ENCODE measurements around the gene C3orf52. TPM values are rescaled to one million over a fixed set of nuclear protein-coding genes. Genes with fewer than 3 reads are reported as not detected.

Gene C3orf52
- total RNA-seq, 2 donors from 2014 or later = 6.5 to 11.2 TPM

DNA sequence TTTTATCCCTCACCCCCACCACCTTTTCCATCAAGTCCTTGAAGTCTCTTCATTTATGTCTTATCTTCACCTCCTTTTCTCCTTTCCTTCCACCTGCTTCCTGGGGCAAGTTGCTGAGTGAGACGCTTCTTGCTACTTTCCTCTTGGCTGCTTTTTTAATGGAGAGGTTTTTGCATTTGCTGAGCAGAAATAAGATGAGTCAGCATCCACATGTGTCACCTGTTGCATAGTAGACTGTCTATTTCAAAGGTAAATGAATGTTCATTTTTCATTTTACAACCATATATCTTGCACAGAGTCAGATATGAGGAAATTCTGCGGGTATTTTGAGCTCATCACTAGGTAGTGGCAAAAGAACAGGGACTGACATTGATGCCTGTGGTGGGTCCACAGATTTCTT, 18.6 kb downstream of the C3orf52 start:
- no peak for DNase-seq (ENCODE audit: low spot score in 2 of 2)
- no peak overlapping the region for H3K27ac Mint-ChIP-seq
- H3K36me3 Mint-ChIP-seq = peaks cover 5 to 7% of the 10 kb centered on the region in 2 donors
- no peak for ATAC-seq
- no peaks in the 10 kb centered on the region for H3K9me3 Mint-ChIP-seq

DNA sequence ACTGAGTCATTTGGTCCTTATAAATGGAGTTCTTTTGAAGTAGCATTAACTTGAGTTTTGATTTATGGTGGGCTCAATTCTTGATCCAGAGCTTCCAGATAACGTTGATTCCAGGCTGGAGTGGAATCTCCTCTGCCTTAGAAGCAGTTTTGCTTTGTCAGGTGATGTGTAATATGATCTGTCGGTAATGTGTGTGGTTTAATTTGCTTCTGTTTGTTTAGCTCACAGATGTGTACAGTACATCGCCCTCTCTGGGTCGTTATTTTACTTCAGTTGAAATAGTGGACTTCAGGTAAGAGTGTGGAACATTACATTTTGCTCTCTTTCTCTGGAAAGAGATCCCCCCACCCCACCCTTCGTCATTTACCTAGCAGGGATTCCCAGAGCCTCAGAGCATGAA, 23.1 kb downstream of the C3orf52 start:
- Mint-ChIP-seq H3K27ac (no peak overlapping the region), H3K36me3 (no peaks in the 10 kb centered on the region), H3K9me3 (no peaks in the 10 kb centered on the region)
- DNase-seq (ENCODE audit: low spot score in 2 of 2) (no peak), ATAC-seq (no peak)

DNA sequence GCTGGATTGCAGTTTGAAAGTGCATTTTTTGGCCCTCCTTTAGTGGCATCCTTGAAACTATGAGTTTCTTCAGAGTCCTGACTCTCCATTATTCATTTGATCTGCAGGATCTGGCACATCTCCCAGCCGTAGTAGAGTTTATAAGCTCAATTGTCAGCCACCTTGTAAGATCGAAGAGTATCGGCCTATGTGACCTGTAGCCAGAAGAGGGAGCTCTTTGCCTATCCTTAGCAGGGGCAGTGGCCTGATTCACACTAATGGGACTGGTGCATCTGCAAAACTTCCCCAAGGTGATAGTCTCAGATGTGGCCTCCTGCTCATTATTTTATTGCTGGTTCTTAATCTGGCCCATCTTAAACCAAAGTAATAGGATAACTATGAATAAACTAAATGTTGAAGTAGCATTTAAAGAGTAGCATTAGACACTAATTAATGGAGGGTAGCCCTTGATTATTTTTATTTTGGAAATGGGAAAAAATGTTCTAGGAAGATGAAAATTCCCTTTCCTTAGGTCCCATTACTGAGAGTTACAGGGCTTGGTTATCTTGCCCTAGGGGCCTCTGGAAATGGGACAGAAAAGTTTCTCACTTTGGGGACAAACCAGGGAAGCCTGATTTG, 25.7 kb downstream of the C3orf52 start:
- Mint-ChIP-seq H3K27ac (no peak overlapping the region), H3K9me3 (no peaks in the 10 kb centered on the region), H3K36me3 (no peaks in the 10 kb centered on the region)
- DNase-seq (ENCODE audit: low spot score in 2 of 2) (peak in 1 of 2 donors; percentile 64), ATAC-seq (peak; percentile 82 to 89)

DNA sequence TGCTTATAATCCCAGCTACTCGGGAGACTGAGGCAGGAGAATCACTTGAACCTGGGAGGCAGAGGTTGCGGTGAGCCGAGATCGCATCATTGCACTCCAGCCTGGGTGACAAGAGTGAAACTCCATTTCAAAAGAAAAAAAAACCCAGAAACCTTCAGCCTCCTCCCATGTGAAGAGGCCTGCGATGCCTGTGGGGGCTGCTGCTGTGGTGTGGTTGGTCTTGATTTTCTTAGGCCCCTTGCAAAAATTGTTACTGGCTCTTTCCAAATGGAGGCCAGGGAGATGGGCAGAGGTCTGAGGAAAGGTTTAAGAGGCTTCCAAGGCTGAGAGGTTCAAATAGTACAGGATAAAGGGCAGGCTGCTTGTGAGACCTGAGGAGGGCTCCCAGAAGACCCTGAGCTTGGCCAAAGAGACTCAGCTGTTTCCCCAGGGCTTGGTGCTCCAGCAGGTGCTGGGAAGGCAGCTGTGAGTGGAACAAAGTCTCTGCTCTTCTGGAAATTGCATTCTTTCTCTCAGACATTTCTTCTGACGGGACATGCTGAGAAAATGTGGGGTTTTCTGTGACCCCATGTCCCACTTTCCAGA, 28.5 kb downstream of the C3orf52 start:
- H3K27ac Mint-ChIP-seq = peak overlapping the region in 1 of 2 donors; percentile 32
- DNase-seq (ENCODE audit: low spot score in 2 of 2) (no peak), ATAC-seq (no peak)
- peaks cover 0 to 3% of the 10 kb centered on the region in 2 donors for H3K36me3 Mint-ChIP-seq
- H3K9me3 Mint-ChIP-seq = no peaks in the 10 kb centered on the region

DNA sequence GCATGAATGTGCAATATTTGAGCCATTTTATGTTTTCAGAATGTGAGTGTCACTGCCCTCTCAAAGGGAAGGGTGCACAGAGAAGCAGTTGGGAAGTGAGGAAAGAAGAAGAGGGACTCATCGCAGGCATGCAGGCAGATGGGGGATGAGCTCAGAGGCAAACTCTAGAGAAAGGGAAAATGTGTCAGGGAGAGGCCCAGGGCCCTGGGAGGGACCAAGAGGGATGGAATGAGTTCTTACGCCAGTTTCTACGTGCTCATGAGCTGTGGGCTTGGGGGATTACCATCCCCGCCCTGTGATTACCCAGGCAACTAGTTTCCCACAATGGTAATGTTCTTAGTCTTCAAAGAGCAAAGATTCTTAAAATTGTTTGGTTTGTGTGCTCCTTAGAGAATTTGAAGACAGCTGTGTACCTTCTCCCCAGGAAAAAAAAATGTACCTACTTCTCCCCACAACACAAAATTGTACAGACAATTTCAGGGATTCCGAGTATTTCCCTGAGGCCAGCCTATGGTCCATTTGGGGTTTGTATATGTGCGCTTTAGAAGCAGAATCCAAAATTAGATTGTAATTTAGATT, 29.1 kb downstream of the C3orf52 start:
- Mint-ChIP-seq H3K36me3 (peaks cover 0 to 6% of the 10 kb centered on the region in 2 donors), H3K9me3 (no peaks in the 10 kb centered on the region), H3K27ac (peak overlapping the region in 1 of 2 donors; percentile 32)
- DNase-seq (ENCODE audit: low spot score in 2 of 2) (no peak), ATAC-seq (peak; percentile 32 to 73)

DNA sequence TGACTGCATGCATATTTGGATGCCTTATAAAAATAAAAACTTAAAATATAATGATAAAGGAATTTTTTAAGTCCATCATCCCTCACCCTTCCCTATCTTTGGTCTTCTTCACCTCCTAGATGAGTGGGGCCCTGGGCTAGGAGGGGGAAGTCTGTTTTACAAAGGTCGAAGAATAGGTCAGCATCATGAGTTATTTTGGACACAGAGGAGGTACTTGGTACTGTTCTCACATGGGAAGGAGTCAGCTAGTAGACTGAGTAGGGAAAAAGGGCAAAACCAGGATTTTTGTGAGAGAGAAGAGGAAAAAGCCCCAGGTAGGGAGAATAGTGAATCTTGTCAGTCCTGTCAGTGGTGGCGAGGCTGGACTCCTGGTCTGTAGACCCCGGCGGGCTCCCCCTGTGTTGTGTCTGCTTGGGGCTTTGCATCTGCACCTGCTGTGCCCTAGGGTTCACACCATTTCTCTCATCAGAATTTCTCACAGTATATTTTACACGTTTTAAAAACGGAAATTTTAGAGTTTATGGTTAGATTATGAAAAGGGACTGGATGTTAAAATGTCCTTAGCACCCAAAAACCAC, 29.7 kb downstream of the C3orf52 start:
- Mint-ChIP-seq H3K27ac (peak overlapping the region in 1 of 2 donors; percentile 10), H3K9me3 (no peaks in the 10 kb centered on the region), H3K36me3 (peaks cover 0 to 6% of the 10 kb centered on the region in 2 donors)
- no peak for DNase-seq (ENCODE audit: low spot score in 2 of 2)
- ATAC-seq = no peak

GRCh38 chr3:112116748-112117186, 30.6 kb downstream of the C3orf52 start:
- peaks cover 0 to 6% of the 10 kb centered on the region in 2 donors for H3K36me3 Mint-ChIP-seq
- no peaks in the 10 kb centered on the region for H3K9me3 Mint-ChIP-seq
- no peak overlapping the region for H3K27ac Mint-ChIP-seq
- ATAC-seq = no peak
- DNase-seq (ENCODE audit: low spot score in 2 of 2) = no peak

DNA sequence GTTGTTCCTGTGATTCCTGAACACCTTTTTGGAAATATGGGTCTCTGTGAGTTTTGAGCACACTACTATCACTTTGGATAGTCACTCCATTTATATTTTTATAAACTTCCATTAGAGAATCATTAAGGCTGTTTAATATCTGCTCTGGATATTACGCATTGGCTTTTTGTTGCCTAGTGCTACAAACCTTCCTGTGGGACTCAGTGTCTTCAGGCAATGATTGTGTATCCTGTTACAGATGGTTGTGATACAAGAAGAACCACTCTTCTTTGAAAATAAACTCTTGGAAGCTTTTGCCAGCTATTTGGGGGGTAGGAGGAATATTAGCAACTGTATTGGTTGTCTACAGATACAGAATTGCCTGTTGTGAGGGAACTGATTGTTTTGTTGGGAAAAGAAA, 31.2 kb downstream of the C3orf52 start:
- Mint-ChIP-seq H3K27ac (no peak overlapping the region), H3K36me3 (peaks cover 0 to 10% of the 10 kb centered on the region in 2 donors), H3K9me3 (no peaks in the 10 kb centered on the region)
- DNase-seq (ENCODE audit: low spot score in 2 of 2) = no peak
- no peak for ATAC-seq

GRCh38 chr3:112117841-112118571, 31.8 kb downstream of the C3orf52 start:
- no peak for DNase-seq (ENCODE audit: low spot score in 2 of 2)
- Mint-ChIP-seq H3K9me3 (no peaks in the 10 kb centered on the region), H3K36me3 (peaks cover 0 to 10% of the 10 kb centered on the region in 2 donors), H3K27ac (no peak overlapping the region)
- no peak for ATAC-seq

DNA sequence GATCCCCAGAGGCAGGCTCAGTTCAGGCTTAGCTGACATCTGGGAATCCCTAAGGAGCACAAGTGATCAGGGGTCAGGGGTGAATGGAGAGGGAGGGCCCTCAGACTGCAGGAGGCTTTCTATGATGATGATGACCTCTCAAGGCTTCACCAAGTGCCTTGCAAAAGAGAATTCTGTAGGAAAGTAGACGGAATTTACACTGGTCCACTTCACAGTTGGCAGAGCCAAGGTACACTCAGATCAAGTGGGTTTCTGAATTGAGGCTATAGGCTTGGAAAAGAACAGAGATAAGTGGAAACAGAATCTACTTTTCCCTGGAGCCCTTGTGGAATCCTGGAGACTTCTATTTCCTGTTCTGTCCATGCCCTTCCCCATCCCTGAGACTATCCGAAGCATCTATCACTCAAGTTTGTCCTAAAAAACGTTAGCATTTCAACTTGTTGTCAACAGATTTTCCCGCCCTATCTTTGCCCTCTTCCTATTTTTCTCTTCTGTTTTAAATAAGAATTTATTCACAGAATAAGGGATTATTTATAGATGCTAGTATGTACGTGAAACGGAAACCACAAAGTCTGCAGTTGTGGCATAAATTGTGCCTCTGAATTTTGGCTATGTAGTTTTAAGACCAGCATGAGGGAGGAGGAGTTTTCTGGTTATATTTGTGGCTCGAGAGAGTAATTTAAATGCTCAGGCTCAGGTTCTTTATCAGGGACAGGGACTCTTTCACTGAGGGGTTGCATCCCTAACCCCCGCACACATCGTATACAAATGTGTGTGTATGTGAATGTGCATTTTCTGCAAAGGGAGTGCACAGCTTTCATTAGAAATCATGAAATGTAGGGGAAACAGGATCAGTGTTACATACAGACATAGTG, 34.0 kb downstream of the C3orf52 start:
- Mint-ChIP-seq H3K27ac (no peak overlapping the region), H3K9me3 (no peaks in the 10 kb centered on the region), H3K36me3 (peaks cover 0 to 23% of the 10 kb centered on the region in 2 donors)
- DNase-seq (ENCODE audit: low spot score in 2 of 2) (no peak), ATAC-seq (no peak)

DNA sequence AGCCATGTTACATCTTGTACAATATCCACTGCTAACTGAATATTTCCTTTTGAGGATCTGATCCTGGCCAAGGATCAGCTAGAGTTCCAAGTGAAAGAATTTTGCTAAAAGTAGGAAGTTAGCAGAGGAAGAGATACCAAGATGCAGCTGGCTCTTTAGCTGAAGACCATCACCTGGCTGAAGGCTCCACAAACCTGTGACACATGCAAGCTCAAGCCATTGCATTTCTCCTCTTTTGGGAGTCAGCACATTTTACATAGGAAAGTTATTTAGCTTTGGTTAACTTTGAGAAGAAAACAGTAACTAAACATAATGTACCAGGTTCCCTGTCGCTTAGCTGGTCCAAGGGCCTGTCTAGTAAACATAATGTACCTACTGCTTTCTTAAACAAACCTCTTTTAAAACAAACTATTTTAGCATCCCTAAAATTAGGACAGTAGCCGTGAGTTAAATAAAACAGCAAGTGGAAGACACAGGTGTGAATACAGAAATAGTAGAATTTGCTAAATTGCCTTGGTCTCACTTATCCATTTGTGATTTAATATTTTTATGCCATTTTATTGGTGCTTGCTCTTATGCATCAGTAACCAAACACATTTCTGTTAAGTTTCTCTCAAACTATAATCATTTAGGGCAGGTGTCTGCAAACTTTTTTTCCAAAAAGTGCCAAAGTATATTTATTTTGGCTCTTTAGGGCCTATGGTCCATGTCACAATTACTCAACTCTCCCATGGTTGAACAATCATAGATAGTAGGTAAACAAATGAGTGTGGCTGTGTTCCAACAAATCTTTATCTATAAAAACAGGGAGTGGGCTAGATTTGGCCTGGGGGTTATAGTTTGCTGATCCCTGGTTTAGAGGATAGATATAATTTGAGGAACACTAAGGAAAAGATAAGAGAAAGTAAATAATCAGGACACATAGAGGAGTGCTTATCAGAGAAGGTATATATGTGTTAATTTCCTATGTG, 35.7 kb downstream of the C3orf52 start:
- DNase-seq (ENCODE audit: low spot score in 2 of 2) (no peak), ATAC-seq (no peak)
- no peak overlapping the region for H3K27ac Mint-ChIP-seq
- H3K9me3 Mint-ChIP-seq = no peaks in the 10 kb centered on the region
- peaks cover 0 to 40% of the 10 kb centered on the region in 2 donors for H3K36me3 Mint-ChIP-seq

DNA sequence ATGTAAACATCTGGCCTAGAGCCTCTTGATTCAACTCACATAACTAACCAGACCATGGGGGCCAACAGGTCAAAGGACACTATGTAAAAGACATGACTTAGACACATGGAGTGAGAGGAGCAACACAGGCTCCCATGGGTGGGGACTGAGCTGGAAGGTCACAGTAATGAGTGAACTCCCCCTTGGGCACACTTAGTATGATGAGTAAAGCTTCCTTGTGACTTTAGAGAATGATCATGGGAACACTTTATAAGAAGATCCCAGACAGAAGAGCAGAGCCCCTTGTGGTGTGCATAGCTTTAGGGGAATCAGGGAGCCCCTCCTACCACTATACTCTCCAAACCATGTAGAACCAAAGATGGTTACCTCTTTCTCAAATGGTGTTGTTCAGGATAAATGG, 36.7 kb downstream of the C3orf52 start:
- ATAC-seq (no peak), DNase-seq (ENCODE audit: low spot score in 2 of 2) (no peak)
- peaks cover 0 to 45% of the 10 kb centered on the region in 2 donors for H3K36me3 Mint-ChIP-seq
- H3K27ac Mint-ChIP-seq = no peak overlapping the region
- no peaks in the 10 kb centered on the region for H3K9me3 Mint-ChIP-seq

- Mint-ChIP-seq H3K27ac (peak overlapping the region in 1 of 2 donors; percentile 61), H3K36me3 (peaks cover 0 to 45% of the 10 kb centered on the region in 2 donors), H3K9me3 (no peaks in the 10 kb centered on the region)
- ATAC-seq = no peak
- no peak for DNase-seq (ENCODE audit: low spot score in 2 of 2)
Observed at GRCh38 chr3:112123548-112123947, 37.4 kb downstream of the C3orf52 start.

GRCh38 chr3:112124907-112125607, 38.9 kb downstream of the C3orf52 start:
- no peak for DNase-seq (ENCODE audit: low spot score in 2 of 2)
- H3K36me3 Mint-ChIP-seq = peaks cover 0 to 45% of the 10 kb centered on the region in 2 donors

More at GRCh38 chr3:112124907-112125607, 38.9 kb downstream of the C3orf52 start:
- H3K27ac Mint-ChIP-seq = no peak overlapping the region
- no peak for ATAC-seq
- no peaks in the 10 kb centered on the region for H3K9me3 Mint-ChIP-seq

Data from activated naive CD4-positive, alpha-beta T cell treated with anti-CD3 and anti-CD28 coated beads, Interleukin-2, amount 50 U/mL, for 72 hours (primary cell).